ENCODE data around the gene HNRNPL.

HNRNPL gene

GRCh38 chr19:38845374-38846024 is 4.3 kb downstream of the HNRNPL start:
- DNase-seq = no peak

- DNase-seq = no peak
These were observed 5.6 kb downstream of the HNRNPL start for GRCh38 chr19:38844093-38844686.

- DNase-seq = no peak
These were observed 6.5 kb downstream of the HNRNPL start for GRCh38 chr19:38843175-38843758.

GRCh38 chr19:38842439-38843174 is 7.2 kb downstream of the HNRNPL start:
- no peak for DNase-seq

- no peak for DNase-seq
These were observed 7.9 kb downstream of the HNRNPL start for GRCh38 chr19:38841787-38842438.

- no peak for DNase-seq
These were observed 8.5 kb downstream of the HNRNPL start for GRCh38 chr19:38841180-38841766.

GRCh38 chr19:38840583-38840968 is 9.2 kb downstream of the HNRNPL start:
- DNase-seq = no peak

- DNase-seq = no peak
These were observed 9.8 kb downstream of the HNRNPL start for GRCh38 chr19:38839816-38840582.

- no peak for DNase-seq
These were observed 10.6 kb downstream of the HNRNPL start for GRCh38 chr19:38838986-38839761.

GRCh38 chr19:38838208-38838985 is 11.4 kb downstream of the HNRNPL start:
- DNase-seq = no peak

GRCh38 chr19:38837656-38838121 is 12.1 kb downstream of the HNRNPL start:
- DNase-seq = no peak

GRCh38 chr19:38836983-38837626 is 12.7 kb downstream of the HNRNPL start:
- no peak for DNase-seq

GRCh38 chr19:38836159-38836982 is 13.4 kb downstream of the HNRNPL start:
- no peak for DNase-seq

- no peak for DNase-seq
These were observed 15.2 kb downstream of the HNRNPL start for GRCh38 chr19:38834590-38834989.

GRCh38 chr19:38834104-38834490 is 15.7 kb downstream of the HNRNPL start:
- no peak for DNase-seq

GRCh38 chr19:38833092-38833425 is 16.7 kb downstream of the HNRNPL start:
- DNase-seq = no peak

- peak in 6 of 14 donors; percentile 22 to 62 (median 42) for DNase-seq
These were observed 18.6 kb downstream of the HNRNPL start for GRCh38 chr19:38831142-38831605.

- no peak for DNase-seq
These were observed 19.6 kb downstream of the HNRNPL start for GRCh38 chr19:38830039-38830733.

Measured in C1 segment of cervical spinal cord (tissue), 14 donors.